Measurements from ENCODE around the gene ADAMTSL4.
A peak's percentile ranks its signal among the peaks of the same experiment; 100 is the strongest.
"Not testable (repeated sequence)": the region's sequence is repeated elsewhere in the genome, so short reads cannot be mapped to it uniquely, and the experiment has no call there.

ADAMTSL4 gene

GRCh38 chr1:150567717-150568593 is 18.7 kb downstream of the ADAMTSL4 start:
- peak; percentile 79 for DNase-seq

- DNase-seq: no peak
Observed at GRCh38 chr1:150568594-150568966, 19.4 kb downstream of the ADAMTSL4 start.

GRCh38 chr1:150572918-150573647 is 23.9 kb downstream of the ADAMTSL4 start:
- no peak for DNase-seq

GRCh38 chr1:150573648-150574071 is 24.5 kb downstream of the ADAMTSL4 start:
- DNase-seq: not testable (repeated sequence)

GRCh38 chr1:150574260-150575071 is 25.3 kb downstream of the ADAMTSL4 start:
- no peak for DNase-seq

- no peak for DNase-seq
Observed at GRCh38 chr1:150575072-150575489, 25.9 kb downstream of the ADAMTSL4 start.

GRCh38 chr1:150575518-150576366 is 26.5 kb downstream of the ADAMTSL4 start:
- DNase-seq: no peak

GRCh38 chr1:150576367-150576711 is 27.1 kb downstream of the ADAMTSL4 start:
- DNase-seq: no peak

- DNase-seq: no peak
Observed at GRCh38 chr1:150576794-150577556, 27.8 kb downstream of the ADAMTSL4 start.

GRCh38 chr1:150577557-150578271 is 28.5 kb downstream of the ADAMTSL4 start:
- no peak for DNase-seq

- peak; percentile 45 for DNase-seq
Observed at GRCh38 chr1:150578272-150579109, 29.3 kb downstream of the ADAMTSL4 start.

GRCh38 chr1:150579110-150579944 is 30.1 kb downstream of the ADAMTSL4 start, which contains the start of gene MCL1:
Gene MCL1, minus strand, starts transcription at chr1:150579610. Its CDS starts 80 bp downstream, at chr1:150579530.
- peak; percentile 97 for DNase-seq

GRCh38 chr1:150579945-150580642 is 30.9 kb downstream of the ADAMTSL4 start:
- DNase-seq: no peak

- DNase-seq: not testable (repeated sequence)
Observed at GRCh38 chr1:150580966-150581365, 31.8 kb downstream of the ADAMTSL4 start.

GRCh38 chr1:150581437-150581836 is 32.2 kb downstream of the ADAMTSL4 start:
- not testable (repeated sequence) for DNase-seq

GRCh38 chr1:150581962-150582361 is 32.8 kb downstream of the ADAMTSL4 start:
- DNase-seq: not testable (repeated sequence)

- DNase-seq: no peak
Observed at GRCh38 chr1:150582371-150582770, 33.2 kb downstream of the ADAMTSL4 start.
